Measurements from ENCODE around the gene GPR39. TPM values are rescaled to one million over a fixed set of nuclear protein-coding genes. Genes with fewer than 3 reads are reported as not detected.

GPR39 gene
- total and polyA plus RNA-seq, 12 donors = 0.04 TPM; not detected in 11

GRCh38 chr2:132581591-132581990 lies 165.0 kb downstream of the GPR39 start:
- Histone ChIP-seq H3K27ac (no peak overlapping the region), H3K4me3 (no peak overlapping the region), H3K27me3 (peaks cover 0 to 6% (median 0%) of the 10 kb centered on the region in 7 donors), H3K4me1 (peaks cover 0 to 11% (median 0%) of the 10 kb centered on the region in 9 donors), H3K36me3 (no peaks in the 10 kb centered on the region), H3K9me3 (no peaks in the 10 kb centered on the region)
- no peak for TF ChIP-seq CTCF (IDR thresholded peaks at IDR 0.05)
- intact Hi-C loops (cut with DNase I) = no loop called here
- ATAC-seq = no peak
- 83% methylated on average over 5 of the region's 5 CpGs for WGBS, 2 donors
- no peak for DNase-seq

GRCh38 chr2:132581991-132582738 lies 165.6 kb downstream of the GPR39 start:
- Histone ChIP-seq H3K9me3 (no peaks in the 10 kb centered on the region), H3K36me3 (no peaks in the 10 kb centered on the region), H3K27me3 (peaks cover 0 to 6% (median 0%) of the 10 kb centered on the region in 7 donors), H3K27ac (no peak overlapping the region), H3K4me3 (no peak overlapping the region), H3K4me1 (peaks cover 0 to 7% (median 0%) of the 10 kb centered on the region in 9 donors)
- no peak for ATAC-seq
- 78 to 86% methylated on average over 9 of the region's 9 CpGs for WGBS, 2 donors
- intact Hi-C loops (cut with DNase I) = no loop called here
- TF ChIP-seq CTCF (IDR thresholded peaks at IDR 0.05) = no peak
- DNase-seq = no peak

DNA sequence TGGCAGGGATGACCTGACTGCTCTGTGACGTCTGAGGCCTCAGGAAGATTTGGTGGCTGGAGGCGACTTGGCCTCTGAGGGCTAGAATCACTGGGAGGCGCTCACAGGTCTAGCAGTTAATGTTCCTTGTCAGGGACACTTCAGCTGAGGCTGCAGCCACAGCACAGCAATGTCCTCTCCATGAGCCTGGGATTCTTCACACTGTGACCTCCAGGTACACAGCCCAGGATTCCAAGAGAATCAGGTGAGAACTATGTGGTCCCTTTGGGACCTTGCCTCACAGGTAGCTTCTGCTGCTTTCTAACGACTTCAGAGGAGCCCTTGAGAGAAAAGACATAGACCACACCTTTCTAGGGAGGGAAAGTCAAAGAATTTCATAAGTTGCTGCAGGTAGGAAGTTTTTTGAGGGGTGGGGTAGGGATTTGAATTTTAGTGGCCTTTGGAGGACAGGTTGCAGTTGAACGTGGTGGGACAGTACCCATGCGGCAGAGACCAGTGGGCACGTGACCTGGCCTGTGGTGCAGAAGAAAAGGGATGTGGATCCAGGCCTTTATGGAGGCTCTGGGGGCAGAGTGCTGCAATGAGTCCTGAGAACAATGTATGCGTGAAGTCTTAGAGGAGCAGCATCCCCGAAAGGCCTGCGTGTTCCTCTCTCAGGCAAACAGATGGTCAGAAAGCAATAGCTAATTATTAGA lies 167.2 kb downstream of the GPR39 start:
- peaks cover 0 to 6% (median 0%) of the 10 kb centered on the region in 7 donors for H3K27me3 ChIP-seq
- no peaks in the 10 kb centered on the region for H3K36me3 ChIP-seq
- 84 to 90% methylated on average over 10 of the region's 10 CpGs for WGBS, 2 donors
- no peak for DNase-seq
- TF ChIP-seq CTCF (IDR thresholded peaks at IDR 0.05) = no peak
- intact Hi-C loops (cut with DNase I) = no loop called here
- no peak overlapping the region for H3K4me3 ChIP-seq
- no peaks in the 10 kb centered on the region for H3K9me3 ChIP-seq
- peaks cover 0 to 2% (median 0%) of the 10 kb centered on the region in 9 donors for H3K4me1 ChIP-seq
- ATAC-seq = no peak
- H3K27ac ChIP-seq = no peak overlapping the region

DNA sequence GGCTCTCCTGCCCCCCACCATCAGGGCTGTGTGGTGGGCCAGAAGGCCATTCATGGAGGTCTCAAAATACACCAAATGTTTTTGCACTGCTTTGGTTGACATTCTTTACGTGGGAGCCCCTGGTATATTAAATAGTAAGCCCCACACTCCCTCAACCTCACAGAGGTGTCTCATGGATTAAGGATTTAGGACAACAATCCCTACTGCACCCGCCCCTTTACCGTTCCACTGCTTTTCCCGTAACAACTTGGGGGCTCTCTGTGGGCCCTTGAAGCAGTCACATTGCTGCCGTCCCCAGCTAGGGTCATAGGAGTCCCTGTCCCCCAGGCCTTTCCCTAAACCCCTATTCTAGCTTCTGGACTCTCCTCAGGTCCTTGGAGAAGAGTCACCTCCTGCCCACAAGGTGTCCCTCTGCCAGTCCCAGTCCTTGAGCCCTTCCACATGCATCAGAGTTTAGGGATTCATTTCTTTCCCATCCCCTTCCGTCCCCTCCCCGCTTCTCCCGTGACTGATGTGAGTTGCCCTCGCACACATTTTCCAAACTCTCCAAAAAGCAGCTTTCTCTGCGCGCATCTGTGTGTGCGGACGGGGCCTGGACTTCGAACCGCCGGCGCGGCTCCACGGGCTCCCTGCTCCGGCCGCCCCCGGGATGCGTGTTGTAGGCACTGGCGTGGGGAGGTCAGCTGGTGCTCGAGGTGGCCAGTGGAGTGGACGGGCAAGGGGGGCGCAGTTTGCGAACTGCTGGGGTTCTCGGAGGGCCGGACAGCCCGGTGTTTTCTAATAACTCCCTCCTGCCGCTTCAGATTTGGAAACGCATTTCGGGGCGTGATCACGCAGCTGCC lies 168.6 kb downstream of the GPR39 start:
- DNase-seq = no peak
- no peak overlapping the region for H3K4me3 ChIP-seq
- H3K27me3 ChIP-seq = peaks cover 0 to 7% (median 0%) of the 10 kb centered on the region in 7 donors
- H3K36me3 ChIP-seq = no peaks in the 10 kb centered on the region
- no peaks in the 10 kb centered on the region for H3K9me3 ChIP-seq
- intact Hi-C loops (cut with DNase I) = loop anchor here in 1 of 10 donors (5.0 kb wide), 1 partner anchor 1693 kb away; no protein-coding TSS in a partner anchor
- ATAC-seq = no peak
- H3K27ac ChIP-seq = no peak overlapping the region
- no peak for TF ChIP-seq CTCF (IDR thresholded peaks at IDR 0.05)
- no peaks in the 10 kb centered on the region for H3K4me1 ChIP-seq
- WGBS, 2 donors = 94 to 95% methylated on average over 36 of the region's 36 CpGs

Measured in heart right ventricle (tissue), 16 donors.